IMR-90 (cell line): ENCODE results near the gene IMPG2. TPM values are rescaled to one million over a fixed set of nuclear protein-coding genes. Genes with fewer than 3 reads are reported as not detected.

Source experiments
- ATAC-seq: fragments of 200-7000 bp; cut with Tn5 transposase; 2 replicates; pipeline ENCODE4 v1.9.1; 2020; ENCODE audit warnings: low read depth, mild to moderate bottlenecking, moderate library complexity
- BruUV-seq: library from RNA; stranded (reverse); fragments of 400-500 nt; replicated peaks from 2 replicates; lab custom pipeline; 2021; lab: Mats Ljungman, UMichigan
- CTCF ChIA-PET: fragments of 300-600 bp; formaldehyde crosslinking; extraction: SDS; loops from one replicate; lab custom pipeline; 2021; ENCODE audit warnings: antibody characterized with exemption; lab: Yijun Ruan, JAX
- POLR2A ChIA-PET: fragments of 300-600 bp; sonication (Branson Sonifier 250); formaldehyde crosslinking; loops from one replicate; lab custom pipeline; 2022; ENCODE audit warnings: antibody characterized with exemption; ENCODE audit not compliant: unreplicated experiment; lab: Charles Lee
- DNase-seq: peaks from one replicate; pipeline ENCODE4 v3.0.0; 2013
- H2AFZ ChIP-seq: replicated peaks from 2 replicates; pipeline ENCODE3; 2013; ENCODE audit warnings: low read length, mild to moderate bottlenecking; ENCODE audit not compliant: poor library complexity
- H2AK5ac ChIP-seq: 2 replicates; pipeline ENCODE4 v1.6.1; 2013; ENCODE audit warnings: low read depth, low read length, inconsistent platforms
- H2AK9ac ChIP-seq: replicated peaks from 2 replicates; pipeline ENCODE3; 2013; ENCODE audit warnings: mild to moderate bottlenecking, low read depth, low read length, moderate library complexity; ENCODE audit not compliant: poor library complexity
- H2BK120ac ChIP-seq: 2 replicates; pipeline ENCODE4 v1.6.1; 2013; ENCODE audit warnings: low read depth, low read length, inconsistent platforms
- H2BK15ac ChIP-seq: 3 replicates; pipeline ENCODE4 v1.6.1; 2013; ENCODE audit warnings: low read depth, low read length, inconsistent platforms
- H2BK20ac ChIP-seq: 2 replicates; pipeline ENCODE4 v1.6.1; 2013; ENCODE audit warnings: low read depth, mild to moderate bottlenecking, inconsistent platforms, low read length, moderate library complexity
- H2BK5ac ChIP-seq: 2 replicates; pipeline ENCODE4 v1.6.1; 2013; ENCODE audit warnings: mild to moderate bottlenecking, low read depth, low read length, inconsistent platforms; ENCODE audit not compliant: poor library complexity, severe bottlenecking
- H3K14ac ChIP-seq: replicated peaks from 2 replicates; pipeline ENCODE4 v1.6.1; 2013; ENCODE audit warnings: low read depth, low read length, inconsistent platforms
- H3K18ac ChIP-seq: 2 replicates; pipeline ENCODE4 v1.6.1; 2013; ENCODE audit warnings: low read depth, low read length, control low read depth
- H3K23ac ChIP-seq: 2 replicates; pipeline ENCODE4 v1.6.1; 2013; ENCODE audit warnings: low read depth, low read length, inconsistent platforms
- H3K27ac ChIP-seq: 2 replicates; pipeline ENCODE4 v1.5.1; 2013; ENCODE audit warnings: mild to moderate bottlenecking, control low read depth, low read length; ENCODE audit not compliant: insufficient read depth
- H3K27me3 ChIP-seq: 2 replicates; pipeline ENCODE4 v1.6.1; 2013; ENCODE audit warnings: low read length; ENCODE audit not compliant: control insufficient read depth, insufficient read depth
- H3K36me3 ChIP-seq: 2 replicates; pipeline ENCODE4 v1.6.1; 2013; ENCODE audit warnings: low read length, mixed read lengths; ENCODE audit not compliant: control insufficient read depth, insufficient read depth
- H3K4ac ChIP-seq: 2 replicates; pipeline ENCODE4 v1.6.1; 2013; ENCODE audit warnings: low read depth, low read length, inconsistent platforms
- H3K4me1 ChIP-seq: 2 replicates; pipeline ENCODE4 v1.6.1; 2013; ENCODE audit warnings: low read length, mixed read lengths; ENCODE audit not compliant: control insufficient read depth, insufficient read depth
- H3K4me2 ChIP-seq: 2 replicates; pipeline ENCODE4 v1.6.1; 2013; ENCODE audit warnings: low read depth, mild to moderate bottlenecking, control low read depth, low read length, moderate library complexity
- H3K4me3 ChIP-seq: 2 replicates; pipeline ENCODE4 v1.5.1; 2013; ENCODE audit warnings: low read depth, mild to moderate bottlenecking, control low read depth, low read length, moderate library complexity; ENCODE audit not compliant: insufficient read depth
- H3K56ac ChIP-seq: 2 replicates; pipeline ENCODE4 v1.6.1; 2013; ENCODE audit warnings: low read length, inconsistent platforms; ENCODE audit not compliant: insufficient read depth; ENCODE audit errors: extremely low read depth
- H3K79me1 ChIP-seq, 2 experiments: 2 replicates each; pipeline ENCODE4 v1.6.1; 2013; ENCODE audit warnings: low read length in 2 of 2, inconsistent platforms in 1 of 2, low read depth in 1 of 2
- H3K9ac ChIP-seq: 2 replicates; pipeline ENCODE4 v1.6.1; 2013; ENCODE audit warnings: low read depth, low read length, control low read depth
- H3K9me1 ChIP-seq: 2 replicates; pipeline ENCODE4 v1.6.1; 2013; ENCODE audit warnings: low read length, inconsistent platforms; ENCODE audit not compliant: insufficient read depth
- H3K9me3 ChIP-seq: 2 replicates; pipeline ENCODE4 v1.6.1; 2013; ENCODE audit warnings: low read length; ENCODE audit not compliant: control insufficient read depth, insufficient read depth
- H4K20me1 ChIP-seq: 2 replicates; pipeline ENCODE4 v1.6.1; 2013; ENCODE audit warnings: low read length, inconsistent platforms; ENCODE audit not compliant: insufficient read depth
- H4K5ac ChIP-seq: 2 replicates; pipeline ENCODE4 v1.6.1; 2013; ENCODE audit warnings: mild to moderate bottlenecking, low read depth, low read length, control low read depth
- H4K8ac ChIP-seq, 2 experiments: 2 replicates each; pipeline ENCODE4 v1.6.1; 2013; ENCODE audit warnings: low read depth in 2 of 2, low read length in 2 of 2, control low read depth in 1 of 2, inconsistent platforms in 1 of 2
- H4K91ac ChIP-seq: 2 replicates; pipeline ENCODE4 v1.6.1; 2013; ENCODE audit warnings: low read depth, low read length, inconsistent platforms; ENCODE audit not compliant: insufficient read depth
- BHLHE40 ChIP-seq: fragments of 150-350 bp; IDR thresholded peaks from 2 replicates; pipeline ENCODE4 v1.6.1; 2016; ENCODE audit warnings: mild to moderate bottlenecking, low read depth, low read length
- FOS ChIP-seq: fragments of 150-350 bp; IDR thresholded peaks from 2 replicates; pipeline ENCODE4 v1.6.1; 2016; ENCODE audit warnings: low read depth, low read length
- MAFK ChIP-seq: IDR thresholded peaks from 2 replicates; pipeline ENCODE4 v1.6.1; 2012; ENCODE audit warnings: low read depth, low read length, improper control_type of control experiment
- MAZ ChIP-seq: IDR thresholded peaks from 2 replicates; pipeline ENCODE4 v1.6.1; 2012; ENCODE audit warnings: low read depth, mild to moderate bottlenecking, low read length, improper control_type of control experiment, moderate library complexity, borderline replicate concordance
- NFE2L2 ChIP-seq: fragments of 150-350 bp; IDR thresholded peaks from 2 replicates; pipeline ENCODE4 v1.6.1; 2016; ENCODE audit warnings: low read depth, mild to moderate bottlenecking, low read length
- RAD21 ChIP-seq: IDR thresholded peaks from 2 replicates; pipeline ENCODE4 v1.6.1; 2012; ENCODE audit warnings: low read length, improper control_type of control experiment
- RCOR1 ChIP-seq: IDR thresholded peaks from 2 replicates; pipeline ENCODE4 v1.6.1; 2012; ENCODE audit warnings: mild to moderate bottlenecking, low read length, improper control_type of control experiment; ENCODE audit not compliant: insufficient replicate concordance
- WGBS, 2 experiments: methylation state at CpG; one replicate each; pipeline versions ENCODE4 v1.1.5 to v1.1.7; 2013; ENCODE audit warnings: missing lambda C conversion rate in 2 of 2; ENCODE audit not compliant: insufficient read length in 1 of 2; ENCODE audit errors: extremely low coverage in 2 of 2; 5-methylcytosine and 5-hydroxymethylcytosine counted together
- dilution Hi-C: fragments of 300-500 bp; cut with HindIII; formaldehyde crosslinking; loops from one replicate; pipeline ENCODE4 v1.14.3; 2018; ENCODE audit warnings: low sequenced_read_pairs; ENCODE audit not compliant: unreplicated experiment
- in situ Hi-C: fragments of 300-500 bp; cut with MboI; formaldehyde crosslinking; loops from 3 replicates; pipeline ENCODE4 v1.14.3; 2019; ENCODE audit warnings: low sequenced_read_pairs, inconsistent platforms, mixed read lengths
- intact Hi-C: fragments of 100-400 bp; cut with micrococcal nuclease; formaldehyde crosslinking; loops from 2 replicates; pipeline ENCODE4 v1.10.0; 2022
- polyA plus RNA-seq, 3 experiments: library from polyadenylated mRNA; depleted of rRNA; stranded (reverse); fragments of >200 nt; gene quantifications; 2 replicates each; pipeline ENCODE4 v1.2.3, GENCODE V29; 2012; ENCODE audit warnings: low replicate concordance in 1 of 3
- total RNA-seq: library from RNA; depleted of rRNA; stranded (reverse); fragments of >200 nt; gene quantifications from 2 replicates; pipeline ENCODE4 v1.2.3, GENCODE V29; 2012

The IMPG2 gene
- total and polyA plus RNA-seq, 2 of the 4 experiments (the other 2 are of a cell fraction): 0.10 to 0.18 TPM

- no peak overlapping the region for H2BK5ac ChIP-seq
- no peak overlapping the region for H2AK9ac ChIP-seq
- no peak overlapping the region for H2AK5ac ChIP-seq
- DNase-seq (peak; percentile 33), ATAC-seq (peak; percentile 60; the same call in 1 of the 2 replicates)
- BruUV-seq: no TSS peak
- no CpG with 5 or more reads among the region's 3 CpGs for WGBS, 2 experiments
- dilution Hi-C loops: no loop called here
- H4K8ac ChIP-seq: peak overlapping the region in 1 of 2 experiments; percentile 12; a peak in 1 of 4 replicates
- in situ Hi-C loops: loop anchor here (5.0 kb wide), 1 partner anchor 302 kb away; no protein-coding TSS in a partner anchor
- no peak overlapping the region for H3K27ac ChIP-seq
- TF ChIP-seq MAZ (no peak), MAFK (peak; percentile 90), FOS (no peak), RAD21 (no peak), NFE2L2 (no peak), RCOR1 (no peak), BHLHE40 (no peak)
- H3K36me3 ChIP-seq: no peaks in the 10 kb centered on the region
- H3K9ac ChIP-seq: no peak overlapping the region
- H4K20me1 ChIP-seq: no peaks in the 10 kb centered on the region
- no peak overlapping the region; the same call in 1 of the 2 replicates for H2BK120ac ChIP-seq
- H3K18ac ChIP-seq: no peak overlapping the region; the same call in 1 of the 2 replicates
- H3K9me1 ChIP-seq: peaks cover 3% of the 10 kb centered on the region; the same call in 1 of the 2 replicates
- no peak overlapping the region for H3K14ac ChIP-seq
- H2BK15ac ChIP-seq: no peak overlapping the region
- H3K27me3 ChIP-seq: no peaks in the 10 kb centered on the region
- no peaks in the 10 kb centered on the region; the same call in 1 of the 2 replicates for H3K9me3 ChIP-seq
- intact Hi-C loops: loop anchor here (5.0 to 10.0 kb wide), 2 partner anchors 242 to 879 kb away; no protein-coding TSS in a partner anchor
- H3K56ac ChIP-seq: no peak overlapping the region
- no peak overlapping the region for H3K4me3 ChIP-seq
- no peak overlapping the region; the same call in 1 of the 2 replicates for H3K4ac ChIP-seq
- POLR2A ChIA-PET: no interaction called here
- no peak overlapping the region for H3K4me2 ChIP-seq
- no peak overlapping the region for H2AFZ ChIP-seq
- H3K79me1 ChIP-seq: no peaks in the 10 kb centered on the region
- no peak overlapping the region for H4K91ac ChIP-seq
- no peak overlapping the region for H3K23ac ChIP-seq
- H4K5ac ChIP-seq: no peak overlapping the region
- CTCF ChIA-PET: no interaction called here
- peaks cover 1% of the 10 kb centered on the region; the same call in 1 of the 2 replicates for H3K4me1 ChIP-seq
- H2BK20ac ChIP-seq: no peak overlapping the region
Observed at GRCh38 chr3:101193957-101194356, 126.4 kb downstream of the IMPG2 start.
